Calu3 (cell line): ENCODE results near the gene ATP1A4. TPM values are rescaled to one million over a fixed set of nuclear protein-coding genes. Genes with fewer than 3 reads are reported as not detected.

Experiments used
- BruUV-seq: library from RNA; stranded (reverse); fragments of 400-500 nt; replicated peaks from 2 replicates; lab custom pipeline; 2021; lab: Mats Ljungman, UMichigan
- CTCF ChIA-PET: fragments of 300-600 bp; sonication (Branson Sonifier 250); formaldehyde crosslinking; loops from one replicate; lab custom pipeline; 2022; ENCODE audit warnings: antibody characterized with exemption; lab: Charles Lee
- DNase-seq: peaks from one replicate; pipeline ENCODE4 v3.0.0; 2022
- H3K27ac Mint-ChIP-seq: one replicate; pipeline ENCODE4 v1.8.0; 2022; ENCODE audit warnings: mixed read lengths; ENCODE audit not compliant: unreplicated experiment
- H3K27me3 Mint-ChIP-seq: one replicate; pipeline ENCODE4 v1.8.0; 2022; ENCODE audit warnings: mixed read lengths; ENCODE audit not compliant: unreplicated experiment
- H3K36me3 Mint-ChIP-seq: one replicate; pipeline ENCODE4 v1.8.0; 2022; ENCODE audit warnings: mild to moderate bottlenecking, moderate library complexity, mixed read lengths; ENCODE audit not compliant: insufficient read depth, unreplicated experiment
- H3K4me1 Mint-ChIP-seq: one replicate; pipeline ENCODE4 v1.8.0; 2022; ENCODE audit warnings: mild to moderate bottlenecking, low read depth, mixed read lengths; ENCODE audit not compliant: unreplicated experiment
- H3K4me3 Mint-ChIP-seq: one replicate; pipeline ENCODE4 v1.8.0; 2022; ENCODE audit warnings: mild to moderate bottlenecking, low read depth, moderate library complexity, mixed read lengths; ENCODE audit not compliant: unreplicated experiment
- H3K9me3 Mint-ChIP-seq: one replicate; pipeline ENCODE4 v1.8.0; 2022; ENCODE audit warnings: low read depth, mixed read lengths; ENCODE audit not compliant: unreplicated experiment
- intact Hi-C: fragments of 100-400 bp; cut with micrococcal nuclease; formaldehyde crosslinking; loops from one replicate; pipeline ENCODE4 v1.10.0; 2022; ENCODE audit not compliant: unreplicated experiment
- total RNA-seq: library from RNA; stranded (reverse); gene quantifications from 2 replicates; pipeline ENCODE4 v1.2.3, GENCODE V29; 2022
- TF ChIP-seq, protein P1 (sequence below): fragments of 200-600 bp; IDR thresholded peaks from one replicate; pipeline ENCODE4 v1.8.0; 2022; ENCODE audit warnings: antibody characterized with exemption; ENCODE audit not compliant: unreplicated experiment

Gene ATP1A4
- total RNA-seq, 1 experiment from 2014 or later = not detected

- no peak for DNase-seq
- H3K4me1 Mint-ChIP-seq = peaks cover 15% of the 10 kb centered on the region
- TF ChIP-seq, protein P1, sequence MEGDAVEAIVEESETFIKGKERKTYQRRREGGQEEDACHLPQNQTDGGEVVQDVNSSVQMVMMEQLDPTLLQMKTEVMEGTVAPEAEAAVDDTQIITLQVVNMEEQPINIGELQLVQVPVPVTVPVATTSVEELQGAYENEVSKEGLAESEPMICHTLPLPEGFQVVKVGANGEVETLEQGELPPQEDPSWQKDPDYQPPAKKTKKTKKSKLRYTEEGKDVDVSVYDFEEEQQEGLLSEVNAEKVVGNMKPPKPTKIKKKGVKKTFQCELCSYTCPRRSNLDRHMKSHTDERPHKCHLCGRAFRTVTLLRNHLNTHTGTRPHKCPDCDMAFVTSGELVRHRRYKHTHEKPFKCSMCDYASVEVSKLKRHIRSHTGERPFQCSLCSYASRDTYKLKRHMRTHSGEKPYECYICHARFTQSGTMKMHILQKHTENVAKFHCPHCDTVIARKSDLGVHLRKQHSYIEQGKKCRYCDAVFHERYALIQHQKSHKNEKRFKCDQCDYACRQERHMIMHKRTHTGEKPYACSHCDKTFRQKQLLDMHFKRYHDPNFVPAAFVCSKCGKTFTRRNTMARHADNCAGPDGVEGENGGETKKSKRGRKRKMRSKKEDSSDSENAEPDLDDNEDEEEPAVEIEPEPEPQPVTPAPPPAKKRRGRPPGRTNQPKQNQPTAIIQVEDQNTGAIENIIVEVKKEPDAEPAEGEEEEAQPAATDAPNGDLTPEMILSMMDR = no peak
- no TSS peak for BruUV-seq
- H3K27ac Mint-ChIP-seq = no peak overlapping the region
- CTCF ChIA-PET = no interaction called here
- peaks cover 46% of the 10 kb centered on the region for H3K27me3 Mint-ChIP-seq
- H3K4me3 Mint-ChIP-seq = no peak overlapping the region
- H3K9me3 Mint-ChIP-seq = no peaks in the 10 kb centered on the region
- peaks cover 11% of the 10 kb centered on the region for H3K36me3 Mint-ChIP-seq
- intact Hi-C loops = no loop called here
These were observed 30.6 kb upstream of the ATP1A4 start for GRCh38 chr1:160120797-160121196.

GRCh38 chr1:160121388-160121787 is 30.0 kb upstream of the ATP1A4 start:
- Mint-ChIP-seq H3K4me3 (no peak overlapping the region), H3K9me3 (no peaks in the 10 kb centered on the region), H3K27ac (no peak overlapping the region), H3K4me1 (peaks cover 15% of the 10 kb centered on the region), H3K27me3 (peaks cover 40% of the 10 kb centered on the region), H3K36me3 (peaks cover 11% of the 10 kb centered on the region)
- DNase-seq = no peak
- BruUV-seq = no TSS peak
- TF ChIP-seq, protein P1 = no peak
- intact Hi-C loops = no loop called here
- CTCF ChIA-PET = no interaction called here

- Mint-ChIP-seq H3K4me1 (peaks cover 15% of the 10 kb centered on the region), H3K27me3 (peaks cover 30% of the 10 kb centered on the region), H3K36me3 (peaks cover 11% of the 10 kb centered on the region), H3K27ac (no peak overlapping the region), H3K4me3 (no peak overlapping the region), H3K9me3 (no peaks in the 10 kb centered on the region)
- CTCF ChIA-PET = interaction anchor here (0.7 kb wide), 1 partner anchor 252 kb away, joined by 3 read pairs; no protein-coding TSS in a partner anchor
- BruUV-seq = no TSS peak
- intact Hi-C loops = no loop called here
- TF ChIP-seq, protein P1 = no peak
- DNase-seq = no peak
These were observed 28.4 kb upstream of the ATP1A4 start for GRCh38 chr1:160122978-160123495.

DNA sequence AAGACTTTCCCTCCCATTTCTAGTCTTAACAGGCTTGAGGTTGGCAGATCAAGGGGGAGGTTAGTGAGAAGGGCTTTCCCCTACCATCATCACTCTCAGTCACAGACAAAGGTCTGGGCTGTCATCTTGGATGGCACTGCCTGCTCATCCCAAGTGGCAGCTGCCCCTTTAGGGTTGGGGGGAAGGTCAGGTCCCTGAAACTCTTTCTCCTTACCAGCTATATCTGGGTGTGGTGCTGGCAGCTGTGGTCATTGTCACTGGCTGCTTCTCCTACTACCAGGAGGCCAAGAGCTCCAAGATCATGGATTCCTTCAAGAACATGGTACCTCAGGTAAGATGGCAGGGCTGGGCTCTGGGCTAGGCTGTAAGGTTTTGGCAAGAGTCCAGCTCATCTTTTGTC is 27.7 kb upstream of the ATP1A4 start:
- Mint-ChIP-seq H3K36me3 (peaks cover 11% of the 10 kb centered on the region), H3K4me1 (peaks cover 15% of the 10 kb centered on the region), H3K4me3 (no peak overlapping the region), H3K9me3 (no peaks in the 10 kb centered on the region), H3K27me3 (peaks cover 30% of the 10 kb centered on the region), H3K27ac (peak overlapping the region; percentile 69)
- intact Hi-C loops = no loop called here
- CTCF ChIA-PET = no interaction called here
- DNase-seq = no peak
- TF ChIP-seq, protein P1 = no peak
- BruUV-seq = no TSS peak
